Lung microvascular endothelial cell (primary cell): ENCODE measurements around the gene SKAP1. TPM values are rescaled to one million over a fixed set of nuclear protein-coding genes. Genes with fewer than 3 reads are reported as not detected.

Experiments
- DNase-seq, 2 donors: peaks; one replicate each; pipeline versions ENCODE4 v3.0.0 to v3.0.0-alpha.2; 2010; ENCODE audit warnings: low read depth in 2 of 2
- total RNA-seq: library from RNA; depleted of rRNA; stranded (reverse); fragments of >200 nt; gene quantifications from 2 replicates; pipeline ENCODE4 v1.2.1, GENCODE V29; 2014

Gene SKAP1
- total RNA-seq, 1 donor from 2014 or later = not detected

- DNase-seq = peak in 1 of 2 donors; percentile 23
Observed at GRCh38 chr17:48148854-48149786, 280.9 kb downstream of the SKAP1 start.

- no peak for DNase-seq
Observed at GRCh38 chr17:48148029-48148770, 281.8 kb downstream of the SKAP1 start.

GRCh38 chr17:48144976-48145798, 284.8 kb downstream of the SKAP1 start:
- DNase-seq = no peak

- DNase-seq = no peak
Observed at GRCh38 chr17:48144231-48144630, 285.8 kb downstream of the SKAP1 start.

- no peak for DNase-seq
Observed at GRCh38 chr17:48143629-48144028, 286.4 kb downstream of the SKAP1 start.

GRCh38 chr17:48139944-48140343, 290.1 kb downstream of the SKAP1 start:
- DNase-seq = peak; percentile 60 to 64

GRCh38 chr17:48137656-48138055, 292.4 kb downstream of the SKAP1 start:
- DNase-seq = no peak

GRCh38 chr17:48134912-48135480, 295.0 kb downstream of the SKAP1 start:
- no peak for DNase-seq

- no peak for DNase-seq
Observed at GRCh38 chr17:48132385-48132784, 297.6 kb downstream of the SKAP1 start.

- DNase-seq = peak; percentile 66 to 82
Observed at GRCh38 chr17:48131216-48131824, 298.7 kb downstream of the SKAP1 start.

- no peak for DNase-seq
Observed at GRCh38 chr17:48129981-48130380, 300.0 kb downstream of the SKAP1 start.

- DNase-seq = no peak
Observed at GRCh38 chr17:48128400-48128799, 301.6 kb downstream of the SKAP1 start.

GRCh38 chr17:48127371-48128051, 302.5 kb downstream of the SKAP1 start:
- DNase-seq = peak; percentile 68 to 91

- no peak for DNase-seq
Observed at GRCh38 chr17:48126532-48126850, 303.5 kb downstream of the SKAP1 start.

GRCh38 chr17:48125829-48126531, 304.0 kb downstream of the SKAP1 start:
- DNase-seq = no peak

- no peak for DNase-seq
Observed at GRCh38 chr17:48123776-48124388, 306.1 kb downstream of the SKAP1 start.

- no peak for DNase-seq
Observed at GRCh38 chr17:48123111-48123510, 306.9 kb downstream of the SKAP1 start.

- DNase-seq = no peak
Observed at GRCh38 chr17:48122665-48123045, 307.4 kb downstream of the SKAP1 start.

- no peak for DNase-seq
Observed at GRCh38 chr17:48121923-48122664, 307.9 kb downstream of the SKAP1 start.
